Pons (tissue), 1 donor: ENCODE results near the gene NWD2.

Experiments used
- DNase-seq: peaks from one replicate; pipeline ENCODE4 v3.0.0-alpha.2; 2016; ENCODE audit warnings: low spot score

Gene NWD2

DNA sequence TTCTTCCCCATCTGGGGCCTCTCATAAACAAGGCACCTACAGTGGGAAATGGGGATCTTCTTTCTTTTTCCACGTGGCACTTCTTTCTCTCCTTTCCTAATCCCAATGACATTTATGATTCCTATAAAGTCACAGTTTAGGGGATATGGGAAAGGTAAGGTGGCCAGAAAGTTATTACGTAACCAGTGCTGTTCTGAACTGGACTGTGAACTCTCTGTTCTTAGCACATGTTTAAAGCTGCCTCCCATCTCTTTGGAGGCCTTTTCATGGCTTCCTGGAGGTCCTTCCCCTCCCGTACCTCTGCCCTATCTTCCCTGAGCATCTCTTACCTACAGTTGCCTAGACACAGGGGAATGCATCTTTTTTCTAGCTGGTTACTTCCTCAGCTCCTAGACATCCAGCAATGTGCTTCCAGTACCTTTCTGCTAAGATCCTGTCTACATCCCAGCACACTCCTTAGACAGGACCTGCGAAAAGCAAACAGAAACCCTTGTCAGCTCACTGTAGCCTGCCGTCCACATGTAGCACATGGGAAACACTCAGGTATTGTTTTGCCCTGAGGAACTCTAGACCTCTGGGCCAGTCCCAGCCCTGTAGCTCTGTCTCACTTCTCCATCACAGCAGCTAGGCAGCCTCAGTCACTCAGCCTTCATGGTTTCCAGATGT, 195.4 kb downstream of the NWD2 start:
- no peak for DNase-seq

DNA sequence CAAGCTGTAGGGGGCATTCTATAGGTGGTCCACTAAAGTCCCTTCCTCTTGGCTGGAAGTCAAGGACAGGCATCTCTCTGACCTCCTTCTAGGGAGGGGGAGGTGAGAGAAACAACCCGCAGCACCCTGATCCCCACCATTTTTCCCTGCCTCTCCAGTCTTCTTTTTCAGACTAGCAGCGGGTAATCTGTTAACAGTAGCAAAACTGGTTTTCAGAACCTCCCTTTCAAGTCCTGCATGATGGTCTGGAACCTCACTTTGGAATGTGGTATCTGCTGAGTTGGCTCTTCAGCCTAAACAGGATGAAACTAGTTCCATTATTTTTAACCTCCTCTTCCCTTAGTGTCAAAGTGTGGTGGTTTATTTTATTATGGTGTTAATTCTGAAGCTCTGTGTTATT, 196.0 kb downstream of the NWD2 start:
- no peak for DNase-seq

DNA sequence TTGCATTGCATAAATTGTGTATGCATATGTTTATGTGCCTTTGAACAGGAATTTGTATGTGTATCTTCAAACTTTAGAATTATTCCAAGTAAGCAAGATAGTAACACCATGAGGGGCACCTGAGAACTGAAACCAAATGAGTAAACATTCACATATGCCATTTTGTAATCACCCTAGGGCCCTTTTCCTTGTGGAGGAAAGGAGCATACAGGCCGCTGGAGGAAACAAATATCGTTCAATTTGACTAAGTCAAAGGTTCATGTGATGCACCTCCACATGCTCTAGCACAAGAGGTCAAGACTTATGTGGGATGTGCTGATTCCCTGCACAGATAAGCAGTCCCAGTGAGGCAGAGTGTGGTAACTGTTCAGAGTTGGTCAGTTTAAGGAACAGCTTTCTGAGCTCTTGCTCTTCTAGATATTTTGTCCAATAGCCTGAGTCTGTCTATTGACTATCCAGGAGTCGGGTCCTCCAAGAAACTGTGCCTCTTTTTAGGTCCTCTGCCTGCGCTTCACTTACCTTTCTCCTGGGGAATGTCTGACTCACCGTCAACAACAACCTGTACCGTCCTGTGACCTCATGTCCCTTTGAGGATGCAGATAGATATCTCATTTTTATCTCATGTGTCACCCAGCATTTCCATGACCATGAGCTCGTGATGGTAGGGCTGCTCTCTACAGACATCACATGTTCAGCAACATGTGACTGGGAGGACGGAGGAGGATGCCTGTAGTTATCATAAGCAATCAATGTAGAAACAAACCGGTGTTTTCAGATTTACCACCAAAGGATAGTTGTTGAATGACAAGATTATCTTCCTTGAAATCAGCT, 196.9 kb downstream of the NWD2 start:
- no peak for DNase-seq

DNA sequence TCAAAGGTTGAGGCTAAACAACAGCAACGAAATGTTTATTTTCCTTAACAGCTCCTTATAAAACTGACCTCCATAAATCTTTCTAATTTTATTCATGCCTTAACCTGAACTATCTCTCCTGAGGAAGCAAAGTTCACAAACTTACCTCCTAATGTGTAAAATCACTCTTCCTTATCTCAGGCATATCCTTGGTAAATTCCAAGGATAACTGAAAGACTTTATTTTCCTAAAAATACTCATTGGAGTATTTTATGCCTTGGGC, 197.4 kb downstream of the NWD2 start:
- DNase-seq: no peak

DNA sequence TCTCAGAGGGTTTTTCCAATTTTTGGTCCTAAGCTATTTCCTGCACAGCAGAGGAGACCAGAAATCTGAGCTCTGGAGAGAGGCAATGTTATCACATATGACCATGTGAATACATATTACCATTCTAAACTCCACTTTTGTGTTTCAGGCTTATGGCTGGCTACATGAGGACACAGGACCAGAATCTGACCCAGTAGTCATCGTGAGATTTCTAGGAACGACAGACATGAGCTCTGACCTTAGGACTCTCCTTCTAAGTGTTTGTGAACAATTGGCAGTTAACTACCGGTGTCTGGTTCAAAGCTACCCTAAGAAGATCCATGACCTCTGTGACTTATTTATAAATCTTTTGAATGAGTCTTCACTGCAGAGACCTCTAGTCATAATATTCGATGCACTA, 198.6 kb downstream of the NWD2 start:
- DNase-seq: no peak

DNA sequence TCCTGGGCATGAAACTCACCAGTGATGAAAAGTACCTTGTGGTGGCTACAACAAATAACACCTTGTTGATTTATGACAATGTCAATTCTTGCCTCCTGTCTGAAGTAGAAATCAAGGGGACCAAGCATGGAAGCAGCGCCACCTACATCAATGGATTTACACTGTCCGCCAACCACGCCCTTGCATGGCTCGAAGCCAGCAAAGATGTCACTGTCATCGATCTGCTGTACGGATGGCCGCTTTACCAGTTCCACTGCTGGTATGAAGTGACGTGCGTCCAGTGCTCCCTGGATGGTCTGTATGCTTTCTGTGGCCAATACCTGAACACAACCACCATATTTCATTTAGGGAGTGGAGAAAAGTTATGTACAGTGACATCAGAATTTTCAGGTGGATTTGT, 200.5 kb downstream of the NWD2 start:
- no peak for DNase-seq

DNA sequence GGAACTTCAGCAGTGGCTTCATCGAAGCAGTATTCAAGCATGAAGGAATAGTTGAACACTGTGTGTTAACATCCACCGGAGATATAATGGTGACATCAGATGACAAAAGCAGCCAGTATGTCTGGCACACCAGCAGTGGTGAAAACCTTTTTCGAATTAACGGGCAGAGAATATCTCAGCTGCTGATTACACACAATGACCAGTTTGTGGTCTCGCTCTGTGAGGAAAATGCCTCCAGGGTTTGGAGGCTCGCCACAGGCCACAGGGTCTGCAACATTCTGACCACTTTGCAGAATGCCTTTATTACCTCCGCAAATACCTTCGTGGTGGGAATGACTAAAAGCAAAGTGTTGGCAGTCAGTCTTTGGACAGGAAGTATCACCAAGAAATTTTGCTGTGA, 201.5 kb downstream of the NWD2 start:
- DNase-seq: no peak

DNA sequence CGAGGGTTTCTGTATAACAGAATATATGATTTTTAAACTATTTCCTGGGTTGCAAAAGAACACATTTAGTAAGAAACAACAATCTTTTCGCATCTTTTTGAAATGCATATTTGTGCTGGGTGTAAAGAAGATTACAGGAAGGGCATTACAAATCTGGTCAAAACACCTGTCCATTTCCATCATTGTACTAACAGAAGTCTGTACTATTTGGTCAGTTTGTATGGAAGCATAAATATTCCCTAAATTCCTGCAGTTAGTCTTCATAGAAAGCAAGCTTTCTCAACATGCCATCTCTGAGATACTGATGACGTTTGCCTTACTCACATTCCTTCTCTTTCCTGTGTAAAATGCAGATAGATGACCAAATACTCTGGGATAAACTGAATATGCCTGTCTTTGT, 203.3 kb downstream of the NWD2 start:
- DNase-seq: no peak

DNA sequence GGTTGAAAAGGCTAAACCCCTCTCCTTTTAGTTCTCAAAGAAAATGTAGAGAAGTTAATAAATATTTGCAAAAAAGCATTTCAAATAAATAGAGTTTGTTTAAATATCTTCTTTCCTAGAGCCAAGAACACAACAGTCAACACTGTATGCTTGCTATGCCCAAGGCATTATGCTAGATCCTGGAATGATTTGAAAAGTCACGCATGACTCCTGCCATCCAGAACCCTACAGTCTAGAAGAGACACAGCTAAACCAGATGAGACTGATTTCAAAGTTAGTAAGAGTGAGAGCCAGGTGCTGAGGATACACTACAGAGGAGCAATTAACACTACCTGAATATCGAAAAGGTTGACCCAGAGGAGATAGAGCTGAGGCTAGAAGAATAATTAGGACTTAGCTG, 205.8 kb downstream of the NWD2 start:
- no peak for DNase-seq

DNA sequence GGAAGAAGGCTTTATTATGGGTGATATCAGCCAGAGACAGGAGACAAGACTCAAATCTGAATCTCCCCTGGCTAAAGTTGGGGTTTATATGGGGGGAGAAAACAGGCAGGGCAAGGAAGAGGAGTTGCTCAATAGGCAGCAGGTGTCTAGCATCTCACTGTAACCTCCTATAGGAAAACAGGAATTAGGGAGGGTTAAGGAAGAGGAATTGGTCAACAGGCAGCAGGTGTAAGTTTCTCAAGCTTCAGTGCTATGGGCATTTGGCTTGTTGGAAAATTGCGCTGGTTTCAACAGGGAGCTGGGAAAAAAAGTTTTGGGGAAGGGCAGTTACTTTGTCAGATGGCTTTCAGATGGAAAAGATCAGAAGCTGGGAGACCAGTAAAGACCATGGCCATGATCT, 206.4 kb downstream of the NWD2 start:
- DNase-seq: no peak

DNA sequence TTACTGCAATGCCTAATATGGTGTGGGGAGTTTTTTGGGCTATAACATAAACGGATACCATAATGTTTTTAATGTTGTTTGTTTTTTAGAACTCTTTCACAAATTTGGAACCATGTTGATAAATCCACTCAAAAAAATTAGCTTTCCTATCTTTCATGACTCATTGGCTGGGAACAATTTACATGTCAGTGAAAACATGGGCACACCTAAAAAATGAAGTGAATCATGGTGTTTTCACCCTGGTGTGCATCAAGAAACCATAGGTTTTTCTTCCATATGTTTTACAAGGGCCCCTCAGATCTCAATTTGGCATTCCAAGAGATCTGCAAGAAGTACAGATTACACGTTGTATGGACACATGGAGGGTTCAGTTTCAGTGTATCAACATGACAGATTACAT, 207.1 kb downstream of the NWD2 start:
- DNase-seq: no peak

DNA sequence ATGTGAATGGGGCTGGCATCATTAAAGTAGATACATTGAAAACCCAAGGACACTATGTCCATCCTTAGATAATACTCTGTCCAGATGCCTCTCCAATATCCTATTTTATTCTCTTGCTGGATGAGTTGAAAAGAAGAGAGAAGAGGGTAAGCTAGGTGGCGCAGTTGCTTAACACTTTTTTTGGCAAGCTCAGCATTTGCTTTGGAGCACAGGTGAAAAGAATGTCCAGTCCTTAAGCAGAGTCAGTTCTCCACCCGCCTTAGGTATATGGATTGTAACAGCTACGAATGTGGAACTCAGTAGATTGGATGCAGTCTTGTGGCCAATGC, 208.4 kb downstream of the NWD2 start:
- peak; percentile 92 for DNase-seq

DNA sequence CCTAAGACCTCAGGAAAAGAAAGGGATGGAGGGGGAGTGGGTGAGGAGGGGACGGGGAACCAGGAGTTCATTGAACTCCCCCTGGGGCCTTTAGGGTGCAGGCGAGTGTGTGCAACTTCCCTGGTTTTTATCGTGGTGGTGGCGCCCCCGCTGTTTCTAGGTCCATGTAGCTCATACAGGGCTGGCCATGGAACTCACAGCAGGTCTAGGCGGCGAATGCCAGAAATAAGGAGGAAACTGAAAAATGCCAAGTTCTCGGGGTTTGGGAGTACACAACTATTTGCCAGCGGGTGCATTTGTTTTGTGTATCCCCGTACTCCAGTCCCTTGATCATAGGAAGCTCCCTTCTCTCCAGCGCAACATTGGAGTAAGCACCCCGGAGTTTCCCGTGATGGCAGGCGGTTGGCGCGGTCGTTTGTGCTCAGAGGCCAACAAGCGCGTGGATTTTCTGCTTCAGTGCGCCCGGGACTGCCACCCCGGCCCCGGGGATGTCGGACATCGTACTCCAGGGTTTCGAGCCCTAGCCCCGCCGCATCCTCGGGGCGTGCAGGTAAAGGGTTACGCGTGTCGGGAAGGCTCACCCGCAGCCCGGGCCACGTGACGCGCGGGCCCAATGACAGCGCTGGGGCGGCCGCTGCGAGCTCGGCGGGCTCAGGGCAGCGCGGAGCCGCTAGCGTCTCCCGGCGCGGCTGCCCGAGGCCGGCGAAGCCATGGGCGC, 208.9 kb downstream of the NWD2 start:
- peak; percentile 55 for DNase-seq

DNA sequence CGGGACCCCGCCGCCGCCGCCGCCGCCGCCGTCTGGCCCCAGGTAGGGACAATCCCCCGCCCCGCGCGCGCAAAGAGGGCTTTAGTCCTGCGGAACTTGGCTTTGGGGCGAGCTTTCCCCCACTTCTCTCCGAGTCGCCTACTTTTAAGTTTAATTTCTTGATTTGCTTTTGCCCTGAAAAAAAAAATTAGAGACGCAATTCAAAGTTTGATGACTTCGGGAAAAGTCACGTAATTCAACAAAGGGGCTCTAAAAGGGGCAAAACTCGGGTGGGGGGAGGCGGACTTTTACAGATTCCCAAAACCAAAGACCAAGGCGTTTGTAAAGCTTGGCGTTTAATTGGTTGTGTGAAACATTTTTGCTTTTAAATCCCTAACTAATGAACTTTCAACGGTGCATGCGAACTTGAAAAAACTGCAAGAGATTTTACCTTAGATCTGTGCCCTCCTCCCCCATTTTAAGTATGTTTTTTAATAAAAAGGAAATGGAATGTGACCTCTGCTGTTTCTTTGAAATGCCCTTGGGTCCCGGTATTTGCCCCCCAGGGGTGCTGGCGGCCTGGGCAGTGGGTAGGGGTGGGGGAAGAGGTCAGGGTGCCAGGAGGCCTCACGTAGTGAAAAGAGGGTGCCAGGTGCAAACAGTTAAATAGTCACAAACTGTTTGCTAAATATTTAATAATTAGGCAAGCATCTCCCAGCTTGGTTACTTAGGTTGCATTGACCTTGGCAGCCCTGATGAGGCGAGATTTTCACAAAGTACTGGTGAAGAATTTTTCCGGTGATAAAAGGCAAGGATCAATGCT, 209.7 kb downstream of the NWD2 start:
- no peak for DNase-seq

DNA sequence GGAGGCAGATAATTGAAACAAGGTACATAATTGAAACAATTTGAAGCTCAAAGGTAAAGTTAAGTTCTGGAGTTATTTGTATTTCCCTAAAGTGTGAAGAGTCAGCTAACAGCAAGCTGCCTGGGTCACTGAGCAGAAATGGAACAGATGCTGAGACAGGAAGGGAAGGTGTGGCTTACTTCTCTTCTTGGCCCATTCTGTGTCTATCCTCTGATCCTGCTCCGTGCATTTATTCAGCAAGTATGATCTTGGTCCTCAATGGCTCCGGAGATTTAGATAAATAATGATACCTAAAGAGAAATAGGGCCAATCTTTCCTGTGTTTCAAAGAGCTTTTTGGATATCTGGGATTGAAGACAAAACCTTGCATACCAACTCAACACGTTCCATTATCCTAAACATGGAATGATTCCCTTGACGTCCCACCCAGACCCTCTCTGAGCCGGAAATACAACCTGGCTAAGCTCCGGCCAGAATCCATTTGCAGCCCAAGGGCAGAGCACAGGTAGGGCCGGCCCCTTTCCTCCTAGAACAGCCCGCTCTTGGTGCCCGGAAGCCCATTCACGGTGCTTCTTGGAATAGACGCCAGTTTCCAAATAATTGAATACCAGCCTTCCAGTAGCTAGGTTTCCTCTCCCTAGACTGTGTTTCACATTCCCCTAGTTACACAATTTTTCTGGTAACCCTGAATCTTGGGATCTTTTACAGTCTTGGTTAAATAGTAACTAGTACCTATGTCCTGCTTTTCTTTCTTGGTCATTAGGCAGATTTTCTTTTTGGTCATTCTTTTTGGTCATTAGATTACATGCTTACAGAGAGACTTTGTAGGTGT, 211.0 kb downstream of the NWD2 start:
- DNase-seq: no peak

DNA sequence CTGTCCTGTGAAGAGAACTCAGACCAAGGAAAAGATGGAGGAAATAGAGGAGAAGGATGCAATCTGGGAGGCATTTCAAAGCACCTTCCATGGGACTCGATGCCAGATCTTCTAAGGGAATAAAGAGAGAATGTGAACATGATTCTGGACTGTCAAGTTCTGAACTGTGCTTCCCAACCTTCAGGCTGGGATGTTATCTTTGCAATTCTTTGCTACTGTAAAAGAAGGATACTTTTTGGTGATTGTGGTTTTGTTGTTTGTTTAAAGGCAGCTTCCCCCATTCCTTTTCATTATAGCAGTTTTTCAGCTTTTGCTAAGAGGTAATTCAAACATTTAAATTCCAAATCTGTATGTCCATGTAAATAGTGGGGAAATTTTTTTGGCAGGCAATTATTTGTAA, 217.3 kb downstream of the NWD2 start:
- no peak for DNase-seq

DNA sequence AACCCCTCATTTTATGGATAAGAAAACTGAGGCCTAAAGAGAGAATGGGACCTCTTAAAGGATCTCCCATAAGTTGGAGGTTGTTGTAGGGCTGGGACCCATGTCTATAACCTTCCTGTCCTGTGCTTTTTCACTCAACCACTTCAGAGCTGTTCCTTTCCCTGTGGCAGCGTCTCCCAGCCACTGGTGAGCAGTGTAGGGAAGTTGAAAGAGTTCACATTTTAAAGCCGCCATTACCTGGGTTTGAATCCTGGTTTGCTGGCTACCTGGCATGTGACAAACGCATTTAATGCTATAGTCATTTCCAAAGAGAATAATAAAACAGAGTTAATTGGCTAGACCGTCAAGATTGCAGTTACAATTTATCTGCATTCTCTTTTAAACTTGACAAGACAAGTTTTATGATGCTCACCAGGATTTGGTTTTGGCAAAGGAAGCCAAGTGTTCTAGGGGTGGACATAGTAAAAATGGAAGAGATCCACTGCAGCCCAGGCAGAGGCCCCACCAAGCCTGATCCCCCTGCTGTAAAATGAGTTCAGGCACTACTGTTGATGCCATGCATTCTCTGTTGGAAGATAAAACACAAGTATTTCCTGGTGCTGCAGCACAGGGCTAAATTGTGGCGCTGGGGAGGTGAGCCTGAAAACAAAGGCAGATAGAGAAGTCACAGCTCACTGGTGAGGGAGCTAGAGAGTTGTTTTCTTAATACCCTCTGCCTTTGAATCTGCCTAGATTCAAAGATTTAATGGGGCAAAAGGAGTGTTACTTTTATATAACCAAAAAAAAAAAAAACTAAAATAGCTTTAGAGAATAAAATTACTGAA, 218.7 kb downstream of the NWD2 start:
- DNase-seq: no peak

DNA sequence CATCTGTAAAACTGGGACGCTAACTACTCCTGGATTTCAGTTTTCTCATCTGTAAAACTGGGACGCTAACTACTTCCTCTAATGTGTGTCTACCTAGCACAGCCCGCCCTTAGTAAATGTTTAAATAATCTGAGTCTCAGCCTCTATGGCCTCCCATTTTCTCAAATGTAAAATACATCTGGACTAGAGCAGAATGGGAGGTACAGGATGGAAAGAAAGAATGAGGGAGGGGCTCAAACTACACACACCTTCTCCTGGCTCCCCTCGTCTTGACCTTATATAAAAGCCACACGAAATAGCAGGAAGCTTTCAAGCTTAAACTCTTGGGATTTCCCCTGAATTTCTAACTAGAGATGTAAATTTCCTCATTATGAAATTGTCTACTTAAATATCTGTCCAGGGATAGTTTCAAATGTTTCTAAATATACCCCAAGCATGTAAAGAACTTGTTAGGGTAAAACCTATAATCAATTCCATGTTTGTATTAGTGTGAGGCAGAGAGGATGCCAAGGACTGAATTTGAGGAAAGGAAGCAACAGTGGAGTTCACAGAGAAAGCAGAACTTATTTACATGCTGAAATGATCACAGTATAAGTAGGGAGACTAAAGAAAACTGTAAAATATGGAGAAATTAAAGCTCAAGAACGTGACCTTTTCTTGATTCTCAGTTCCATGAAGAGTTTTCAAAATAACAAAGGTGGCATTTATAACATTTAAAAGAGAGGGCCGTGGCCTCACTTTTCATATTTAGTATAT, 220.0 kb downstream of the NWD2 start:
- DNase-seq: no peak

DNA sequence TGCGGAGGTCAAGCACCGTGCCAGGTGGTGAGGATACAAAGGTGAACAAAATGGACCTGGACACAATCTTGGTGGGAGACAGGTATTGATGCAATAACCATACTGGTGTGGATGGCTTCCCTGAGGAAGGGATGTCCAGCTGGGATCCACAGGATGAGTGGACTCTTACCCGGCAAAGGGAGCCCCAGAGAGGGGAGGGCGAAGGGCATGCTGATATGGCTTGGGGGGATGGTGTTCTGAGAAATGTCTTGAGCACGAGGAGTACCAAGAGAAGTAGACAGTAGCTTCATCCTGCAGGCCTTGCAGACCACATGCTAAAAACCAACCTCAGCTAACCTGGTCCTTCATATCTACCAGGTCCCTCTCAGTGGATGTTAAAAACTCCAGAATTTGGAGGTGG, 220.8 kb downstream of the NWD2 start:
- no peak for DNase-seq

DNA sequence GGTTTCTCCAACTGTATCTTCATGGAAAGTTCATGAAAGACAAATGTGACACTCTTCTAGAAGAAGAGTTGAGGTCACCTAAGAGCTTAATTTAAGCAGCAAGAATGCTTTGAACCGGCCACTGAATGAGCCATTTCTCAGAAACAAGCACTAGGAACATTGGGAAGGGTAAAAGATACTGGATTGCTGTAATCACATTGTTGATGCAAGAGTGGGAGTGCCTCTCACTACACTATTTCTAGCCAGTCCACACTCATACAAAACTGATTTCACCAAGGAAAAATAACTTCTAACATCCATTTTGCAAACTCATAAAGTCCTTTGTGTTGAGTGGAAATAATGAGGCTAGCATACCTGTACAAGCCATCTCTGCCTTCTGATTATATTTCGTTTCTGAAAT, 221.3 kb downstream of the NWD2 start:
- no peak for DNase-seq
